Endothelial cell of umbilical vein (primary cell): ENCODE measurements around the gene ACTL7A.

Source experiments
- EZH2 ChIP-seq: IDR thresholded peaks from 2 replicates; pipeline ENCODE4 v1.6.1; 2012; ENCODE audit warnings: borderline replicate concordance, low read depth, mild to moderate bottlenecking, moderate library complexity, low read length, inconsistent platforms; ENCODE audit not compliant: severe bottlenecking
- JUN ChIP-seq: IDR thresholded peaks from 2 replicates; pipeline ENCODE4 v1.6.1; 2011; ENCODE audit warnings: borderline replicate concordance, low read depth; ENCODE audit not compliant: insufficient read length, insufficient read depth
- POLR2A ChIP-seq: IDR thresholded peaks from 2 replicates; pipeline ENCODE4 v1.6.1; 2012; ENCODE audit warnings: low read depth, mild to moderate bottlenecking, control low read depth, low read length
- POLR2AphosphoS5 ChIP-seq: IDR thresholded peaks from 2 replicates; pipeline ENCODE4 v1.6.1; 2012; ENCODE audit warnings: low read depth, mild to moderate bottlenecking, control low read depth, low read length, moderate library complexity; ENCODE audit not compliant: insufficient read depth
- TF ChIP-seq, protein P1 (sequence below), 2 donors: IDR thresholded peaks; 1 replicate in 1 of 2; 2 replicates in 1 of 2; pipeline ENCODE4 v1.5.1; 2011; ENCODE audit warnings: low read length in 2 of 2, mild to moderate bottlenecking in 2 of 2, moderate library complexity in 2 of 2, control low read depth in 1 of 2, inconsistent platforms in 1 of 2, low read depth in 1 of 2; ENCODE audit not compliant: insufficient read depth in 1 of 2; ENCODE audit errors: extremely low read depth in 1 of 2
- TF ChIP-seq, protein P2 (sequence below): IDR thresholded peaks from 2 replicates; pipeline ENCODE4 v1.6.1; 2011; ENCODE audit not compliant: insufficient read depth, insufficient read length

DNA sequence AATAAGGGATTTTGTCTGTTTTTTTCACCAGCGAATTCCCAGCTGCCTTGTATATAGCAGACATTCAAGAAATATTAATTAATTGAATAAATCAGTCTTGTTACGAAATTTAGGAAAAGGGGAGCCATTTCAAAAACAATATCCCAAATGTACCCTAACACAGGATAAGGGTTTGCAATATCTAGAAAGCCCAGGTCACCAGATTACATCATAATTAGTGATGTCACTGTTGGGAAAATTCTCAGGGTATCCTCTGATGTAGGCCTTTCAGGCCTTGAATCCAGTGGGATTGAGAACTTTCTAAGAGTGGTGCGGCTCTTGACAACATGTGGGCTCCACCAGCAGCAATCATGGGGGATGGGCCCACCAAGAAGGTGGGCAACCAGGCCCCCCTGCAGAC lies at the start of gene ACTL7A:
- TF ChIP-seq JUN (no peak), POLR2A (no peak), POLR2AphosphoS5 (no peak), EZH2 (no peak)
- TF ChIP-seq, protein P1, sequence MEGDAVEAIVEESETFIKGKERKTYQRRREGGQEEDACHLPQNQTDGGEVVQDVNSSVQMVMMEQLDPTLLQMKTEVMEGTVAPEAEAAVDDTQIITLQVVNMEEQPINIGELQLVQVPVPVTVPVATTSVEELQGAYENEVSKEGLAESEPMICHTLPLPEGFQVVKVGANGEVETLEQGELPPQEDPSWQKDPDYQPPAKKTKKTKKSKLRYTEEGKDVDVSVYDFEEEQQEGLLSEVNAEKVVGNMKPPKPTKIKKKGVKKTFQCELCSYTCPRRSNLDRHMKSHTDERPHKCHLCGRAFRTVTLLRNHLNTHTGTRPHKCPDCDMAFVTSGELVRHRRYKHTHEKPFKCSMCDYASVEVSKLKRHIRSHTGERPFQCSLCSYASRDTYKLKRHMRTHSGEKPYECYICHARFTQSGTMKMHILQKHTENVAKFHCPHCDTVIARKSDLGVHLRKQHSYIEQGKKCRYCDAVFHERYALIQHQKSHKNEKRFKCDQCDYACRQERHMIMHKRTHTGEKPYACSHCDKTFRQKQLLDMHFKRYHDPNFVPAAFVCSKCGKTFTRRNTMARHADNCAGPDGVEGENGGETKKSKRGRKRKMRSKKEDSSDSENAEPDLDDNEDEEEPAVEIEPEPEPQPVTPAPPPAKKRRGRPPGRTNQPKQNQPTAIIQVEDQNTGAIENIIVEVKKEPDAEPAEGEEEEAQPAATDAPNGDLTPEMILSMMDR (IDR thresholded peaks at IDR 0.05; ENCODE audit: extremely low read depth in 1 of 2, insufficient read depth in 1 of 2, low read depth in 1 of 2, low read length in 2 of 2): no peak
- TF ChIP-seq, protein P2, sequence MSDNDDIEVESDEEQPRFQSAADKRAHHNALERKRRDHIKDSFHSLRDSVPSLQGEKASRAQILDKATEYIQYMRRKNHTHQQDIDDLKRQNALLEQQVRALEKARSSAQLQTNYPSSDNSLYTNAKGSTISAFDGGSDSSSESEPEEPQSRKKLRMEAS: no peak
